ENCODE results near the gene PVALB. TPM values are rescaled to one million over a fixed set of nuclear protein-coding genes. Genes with fewer than 3 reads are reported as not detected.

Gene PVALB
- total and polyA plus RNA-seq, 4 donors, result 0.56 to 3.4 (median 1.1) TPM

- no peak for TF ChIP-seq FOXA1 (IDR thresholded peaks at IDR 0.05)
- Histone ChIP-seq H3K27me3 (ENCODE audit: control insufficient read depth in 4 of 4, insufficient read depth in 4 of 4, low read length in 3 of 4) (peaks cover 0 to 16% (median 2%) of the 10 kb centered on the region in 4 donors), H3K9ac (ENCODE audit: low read depth in 1 of 2, low read length in 2 of 2) (no peak overlapping the region), H3K9me3 (ENCODE audit: control insufficient read depth in 4 of 4, low read length in 3 of 4) (no peaks in the 10 kb centered on the region), H3K4me3 (ENCODE audit: low read depth in 1 of 3, low read length in 3 of 3) (no peak overlapping the region), H3K4me1 (ENCODE audit: control insufficient read depth in 4 of 4, insufficient read depth in 4 of 4, low read length in 3 of 4) (no peaks in the 10 kb centered on the region), H3K36me3 (ENCODE audit: control insufficient read depth in 4 of 4, insufficient read depth in 3 of 4, low read depth in 1 of 4, low read length in 3 of 4) (no peaks in the 10 kb centered on the region), H3K27ac (ENCODE audit: low read depth in 1 of 2, low read length in 2 of 2) (no peak overlapping the region)
- no peak for DNase-seq (ENCODE audit: low spot score)
- 40% methylated on average over 7 of the region's 7 CpGs for WGBS
Observed at GRCh38 chr22:36790648-36791047, 26.2 kb downstream of the PVALB start.

GRCh38 chr22:36787204-36787988, 29.4 kb downstream of the PVALB start:
- Histone ChIP-seq H3K27me3 (ENCODE audit: control insufficient read depth in 4 of 4, insufficient read depth in 4 of 4, low read length in 3 of 4) (peaks cover 0 to 16% (median 4%) of the 10 kb centered on the region in 4 donors), H3K36me3 (ENCODE audit: control insufficient read depth in 4 of 4, insufficient read depth in 3 of 4, low read depth in 1 of 4, low read length in 3 of 4) (no peaks in the 10 kb centered on the region), H3K9ac (ENCODE audit: low read depth in 1 of 2, low read length in 2 of 2) (no peak overlapping the region), H3K9me3 (ENCODE audit: control insufficient read depth in 4 of 4, low read length in 3 of 4) (no peaks in the 10 kb centered on the region), H3K4me1 (ENCODE audit: control insufficient read depth in 4 of 4, insufficient read depth in 4 of 4, low read length in 3 of 4) (no peaks in the 10 kb centered on the region), H3K27ac (ENCODE audit: low read depth in 1 of 2, low read length in 2 of 2) (no peak overlapping the region), H3K4me3 (ENCODE audit: low read depth in 1 of 3, low read length in 3 of 3) (no peak overlapping the region)
- TF ChIP-seq TAF1 (conservative IDR thresholded peaks at IDR 0.05) (no peak), FOXA1 (IDR thresholded peaks at IDR 0.05) (no peak), NR2F2 (IDR thresholded peaks at IDR 0.05) (no peak), HNF4A (conservative IDR thresholded peaks at IDR 0.05) (no peak), ZBTB33 (IDR thresholded peaks at IDR 0.05) (no peak)
- TF ChIP-seq, protein P1, sequence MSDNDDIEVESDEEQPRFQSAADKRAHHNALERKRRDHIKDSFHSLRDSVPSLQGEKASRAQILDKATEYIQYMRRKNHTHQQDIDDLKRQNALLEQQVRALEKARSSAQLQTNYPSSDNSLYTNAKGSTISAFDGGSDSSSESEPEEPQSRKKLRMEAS (IDR thresholded peaks at IDR 0.05), result no peak
- 75% methylated on average over 17 of the region's 17 CpGs for WGBS
- no peak for DNase-seq (ENCODE audit: low spot score)

GRCh38 chr22:36783743-36784142, 33.1 kb downstream of the PVALB start:
- H3K36me3 ChIP-seq (ENCODE audit: control insufficient read depth in 4 of 4, insufficient read depth in 3 of 4, low read depth in 1 of 4, low read length in 3 of 4), result no peaks in the 10 kb centered on the region
- no peak for TF ChIP-seq CTCF (IDR thresholded peaks at IDR 0.05; ENCODE audit: low read depth, low read length, missing input control)
- no peak for TF ChIP-seq HNF4A (conservative IDR thresholded peaks at IDR 0.05)
- TF ChIP-seq RAD21 (IDR thresholded peaks at IDR 0.05), result no peak
- no peaks in the 10 kb centered on the region for H3K9me3 ChIP-seq (ENCODE audit: control insufficient read depth in 4 of 4, low read length in 3 of 4)
- H3K27me3 ChIP-seq (ENCODE audit: control insufficient read depth in 4 of 4, insufficient read depth in 4 of 4, low read length in 3 of 4), result peaks cover 0 to 6% (median 3%) of the 10 kb centered on the region in 4 donors
- no peaks in the 10 kb centered on the region for H3K4me1 ChIP-seq (ENCODE audit: control insufficient read depth in 4 of 4, insufficient read depth in 4 of 4, low read length in 3 of 4)
- no peak overlapping the region for H3K4me3 ChIP-seq (ENCODE audit: low read depth in 1 of 3, low read length in 3 of 3)
- no peak overlapping the region for H3K27ac ChIP-seq (ENCODE audit: low read depth in 1 of 2, low read length in 2 of 2)
- H3K9ac ChIP-seq (ENCODE audit: low read depth in 1 of 2, low read length in 2 of 2), result no peak overlapping the region
- 81% methylated on average over 2 of the region's 2 CpGs for WGBS
- no peak for DNase-seq (ENCODE audit: low spot score)

All from liver (tissue), 9 donors.